Upper lobe of left lung (tissue), 6 donors: ENCODE results near the gene FHOD1. TPM values are rescaled to one million over a fixed set of nuclear protein-coding genes. Genes with fewer than 3 reads are reported as not detected.
A peak's percentile ranks its signal among the peaks of the same experiment; 100 is the strongest.

Experiments
- ATAC-seq, 2 donors: fragments of 200-7000 bp; cut with Tn5 transposase; one replicate each; pipeline ENCODE4 v1.9.1; 2022; ENCODE audit warnings: mild to moderate bottlenecking in 2 of 2, moderate library complexity in 2 of 2; ENCODE audit not compliant: low FRiP score in 2 of 2
- DNase-seq, 2 donors: peaks; one replicate each; pipeline ENCODE4 v3.0.0-alpha.2; 2019 to 2020
- H3K27ac ChIP-seq, 4 donors: fragments of 200-600 bp; sonication (generic); one replicate each; pipeline ENCODE4 v1.5.1; 2016 to 2019
- H3K27me3 ChIP-seq, 4 donors: fragments of 200-600 bp; sonication (generic); one replicate each; pipeline ENCODE4 v1.5.1; 2017 to 2019
- H3K36me3 ChIP-seq, 4 donors: fragments of 200-600 bp; sonication (generic); one replicate each; pipeline ENCODE4 v1.5.1; 2016 to 2019
- H3K4me1 ChIP-seq, 4 donors: fragments of 200-600 bp; sonication (generic); one replicate each; pipeline ENCODE4 v1.5.1; 2018 to 2019
- H3K4me3 ChIP-seq, 4 donors: fragments of 200-600 bp; sonication (generic); one replicate each; pipeline ENCODE4 v1.5.1; 2017 to 2019; ENCODE audit warnings: mild to moderate bottlenecking in 2 of 4, moderate library complexity in 1 of 4
- H3K9me3 ChIP-seq, 4 donors: fragments of 200-600 bp; sonication (generic); one replicate each; pipeline ENCODE4 v1.5.1; 2018 to 2019
- EP300 ChIP-seq, 4 donors: sonication (generic); formaldehyde crosslinking; IDR thresholded peaks; one replicate each; pipeline ENCODE4 v1.5.1; 2017; ENCODE audit warnings: antibody characterized with exemption in 4 of 4, control low read depth in 2 of 4
- POLR2A ChIP-seq, 4 donors: fragments of 450-650 bp; IDR thresholded peaks; one replicate each; pipeline ENCODE4 v1.5.1; 2016 to 2017; ENCODE audit warnings: antibody characterized with exemption in 4 of 4, mild to moderate bottlenecking in 2 of 4
- POLR2AphosphoS5 ChIP-seq, 2 donors: sonication (generic); formaldehyde crosslinking; IDR thresholded peaks; one replicate each; pipeline ENCODE4 v1.5.1; 2017; ENCODE audit warnings: antibody characterized with exemption in 2 of 2
- WGBS, 2 donors: methylation state at CpG; one replicate each; pipeline ENCODE4 v1.1.5; 2017 to 2018; 5-methylcytosine and 5-hydroxymethylcytosine counted together
- total RNA-seq, 6 donors: library from RNA; depleted of rRNA in 4 of 6; stranded (reverse); fragments of >200 nt in 4 of 6; gene quantifications; one replicate each; pipeline versions ENCODE4 v1.1.0 to v1.2.1, GENCODE V29; 2016 to 2021
- TF ChIP-seq, protein P1 (sequence below), 6 experiments: fragments of 450-650 bp in 4 of 6; fragments of 200-600 bp in 2 of 6; sonication (generic) in 2 of 6; IDR thresholded peaks; one replicate each; pipeline ENCODE4 v1.5.1; 2016 to 2019; ENCODE audit warnings: antibody characterized with exemption in 6 of 6
- donor health status: DM: no; HTN: no; CAD: no; lungs with moderate emphysema.
- donor health status: DM: no; HTN: yes; CAD: no; lungs with severe emphysema.

Gene FHOD1
- total RNA-seq, 6 donors from 2014 or later: 26.0 to 310 (median 91.0) TPM

DNA sequence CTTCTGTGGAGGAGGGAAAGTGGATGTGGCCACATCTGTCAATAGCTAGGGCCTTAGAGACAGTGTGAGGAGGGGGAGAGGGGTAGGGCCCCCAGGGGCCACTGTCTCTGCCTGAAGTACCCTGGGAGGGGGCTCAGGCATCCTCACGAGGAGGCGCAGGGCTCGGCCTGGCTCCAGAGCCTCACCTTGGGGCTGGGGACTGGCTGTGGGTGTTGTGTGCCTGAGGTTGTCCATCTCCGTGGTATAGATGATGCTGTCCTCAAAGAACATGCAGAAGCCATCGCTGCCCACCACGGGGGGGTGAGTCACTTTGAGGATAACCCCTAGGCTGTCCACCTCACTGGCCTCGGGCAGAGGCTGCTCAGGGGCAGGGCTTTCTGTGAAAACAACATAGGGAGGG, 44.2 kb upstream of the FHOD1 start:
- no peaks in the 10 kb centered on the region for H3K27me3 ChIP-seq
- H3K27ac ChIP-seq: no peak overlapping the region
- WGBS, 2 donors: 92 to 95% methylated on average over 7 of the region's 7 CpGs
- no peaks in the 10 kb centered on the region for H3K36me3 ChIP-seq
- TF ChIP-seq, protein P1, sequence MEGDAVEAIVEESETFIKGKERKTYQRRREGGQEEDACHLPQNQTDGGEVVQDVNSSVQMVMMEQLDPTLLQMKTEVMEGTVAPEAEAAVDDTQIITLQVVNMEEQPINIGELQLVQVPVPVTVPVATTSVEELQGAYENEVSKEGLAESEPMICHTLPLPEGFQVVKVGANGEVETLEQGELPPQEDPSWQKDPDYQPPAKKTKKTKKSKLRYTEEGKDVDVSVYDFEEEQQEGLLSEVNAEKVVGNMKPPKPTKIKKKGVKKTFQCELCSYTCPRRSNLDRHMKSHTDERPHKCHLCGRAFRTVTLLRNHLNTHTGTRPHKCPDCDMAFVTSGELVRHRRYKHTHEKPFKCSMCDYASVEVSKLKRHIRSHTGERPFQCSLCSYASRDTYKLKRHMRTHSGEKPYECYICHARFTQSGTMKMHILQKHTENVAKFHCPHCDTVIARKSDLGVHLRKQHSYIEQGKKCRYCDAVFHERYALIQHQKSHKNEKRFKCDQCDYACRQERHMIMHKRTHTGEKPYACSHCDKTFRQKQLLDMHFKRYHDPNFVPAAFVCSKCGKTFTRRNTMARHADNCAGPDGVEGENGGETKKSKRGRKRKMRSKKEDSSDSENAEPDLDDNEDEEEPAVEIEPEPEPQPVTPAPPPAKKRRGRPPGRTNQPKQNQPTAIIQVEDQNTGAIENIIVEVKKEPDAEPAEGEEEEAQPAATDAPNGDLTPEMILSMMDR (IDR thresholded peaks at IDR 0.05): no peak
- no peak for TF ChIP-seq POLR2AphosphoS5 (IDR thresholded peaks at IDR 0.05)
- TF ChIP-seq POLR2A (IDR thresholded peaks at IDR 0.05): no peak
- ATAC-seq (no peak), DNase-seq (peak in 1 of 2 donors; percentile 49)
- no peaks in the 10 kb centered on the region for H3K4me1 ChIP-seq
- no peak overlapping the region for H3K4me3 ChIP-seq
- no peaks in the 10 kb centered on the region for H3K9me3 ChIP-seq

DNA sequence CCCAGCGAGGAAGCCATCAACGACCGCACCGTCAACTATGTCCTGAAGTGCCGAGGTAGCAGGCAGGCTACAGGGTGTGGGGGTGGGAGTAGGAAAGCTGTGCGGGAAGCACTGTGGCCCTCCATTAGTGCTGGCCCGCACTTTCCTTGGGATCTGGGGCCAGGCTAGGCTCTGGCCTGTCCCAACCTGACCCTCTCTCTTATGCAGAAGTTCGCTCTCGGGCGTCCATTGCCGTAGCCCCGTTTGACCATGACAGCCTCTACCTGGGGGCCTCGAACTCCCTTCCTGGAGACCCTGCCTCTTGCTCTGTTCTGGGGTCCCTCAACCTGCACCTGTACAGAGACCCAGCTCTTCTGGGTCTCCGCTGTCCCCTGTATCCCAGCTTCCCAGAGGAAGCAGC, 40.7 kb upstream of the FHOD1 start:
- Histone ChIP-seq H3K4me3 (no peak overlapping the region), H3K4me1 (no peaks in the 10 kb centered on the region), H3K9me3 (no peaks in the 10 kb centered on the region), H3K27ac (no peak overlapping the region), H3K27me3 (no peaks in the 10 kb centered on the region), H3K36me3 (no peaks in the 10 kb centered on the region)
- no peak for TF ChIP-seq EP300 (IDR thresholded peaks at IDR 0.05)
- WGBS, 2 donors: 94 to 96% methylated on average over 13 of the region's 14 CpGs
- no peak for ATAC-seq
- peak in 1 of 2 donors; percentile 29 for DNase-seq

DNA sequence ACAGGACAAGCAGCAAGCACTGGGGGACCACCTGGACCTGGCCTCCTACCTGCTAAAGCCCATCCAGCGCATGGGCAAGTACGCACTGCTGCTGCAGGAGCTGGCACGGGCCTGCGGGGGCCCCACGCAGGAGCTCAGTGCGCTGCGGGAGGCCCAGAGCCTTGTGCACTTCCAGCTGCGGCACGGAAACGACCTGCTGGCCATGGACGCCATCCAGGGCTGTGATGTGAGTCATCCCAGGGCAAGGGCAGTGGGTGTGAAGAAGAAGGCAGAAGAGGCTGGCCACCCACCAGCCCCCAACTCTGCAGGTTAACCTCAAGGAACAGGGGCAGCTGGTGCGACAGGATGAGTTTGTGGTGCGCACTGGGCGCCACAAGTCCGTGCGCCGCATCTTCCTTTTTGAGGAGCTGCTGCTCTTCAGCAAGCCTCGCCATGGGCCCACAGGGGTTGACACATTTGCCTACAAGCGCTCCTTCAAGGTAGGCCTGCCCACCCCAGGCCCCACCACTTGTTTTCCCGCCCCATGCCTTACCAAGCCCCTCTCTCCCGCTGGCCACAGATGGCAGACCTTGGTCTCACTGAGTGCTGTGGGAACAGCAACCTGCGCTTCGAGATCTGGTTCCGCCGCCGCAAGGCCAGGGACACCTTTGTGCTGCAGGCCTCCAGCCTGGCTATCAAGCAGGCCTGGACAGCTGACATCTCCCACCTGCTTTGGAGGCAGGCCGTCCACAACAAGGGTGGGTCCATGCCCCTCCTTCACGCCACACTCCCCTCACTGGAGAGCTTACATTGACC, 39.4 kb upstream of the FHOD1 start:
- no peak overlapping the region for H3K27ac ChIP-seq
- H3K4me3 ChIP-seq: no peak overlapping the region
- no peaks in the 10 kb centered on the region for H3K9me3 ChIP-seq
- TF ChIP-seq POLR2AphosphoS5 (IDR thresholded peaks at IDR 0.05) (no peak), POLR2A (IDR thresholded peaks at IDR 0.05) (no peak), EP300 (IDR thresholded peaks at IDR 0.05) (no peak)
- no peaks in the 10 kb centered on the region for H3K4me1 ChIP-seq
- ATAC-seq: no peak
- DNase-seq: peak in 1 of 2 donors; percentile 72
- no peaks in the 10 kb centered on the region for H3K27me3 ChIP-seq
- H3K36me3 ChIP-seq: no peaks in the 10 kb centered on the region
- 90 to 95% methylated on average over 15 to 22 of the region's 28 CpGs for WGBS, 2 donors

DNA sequence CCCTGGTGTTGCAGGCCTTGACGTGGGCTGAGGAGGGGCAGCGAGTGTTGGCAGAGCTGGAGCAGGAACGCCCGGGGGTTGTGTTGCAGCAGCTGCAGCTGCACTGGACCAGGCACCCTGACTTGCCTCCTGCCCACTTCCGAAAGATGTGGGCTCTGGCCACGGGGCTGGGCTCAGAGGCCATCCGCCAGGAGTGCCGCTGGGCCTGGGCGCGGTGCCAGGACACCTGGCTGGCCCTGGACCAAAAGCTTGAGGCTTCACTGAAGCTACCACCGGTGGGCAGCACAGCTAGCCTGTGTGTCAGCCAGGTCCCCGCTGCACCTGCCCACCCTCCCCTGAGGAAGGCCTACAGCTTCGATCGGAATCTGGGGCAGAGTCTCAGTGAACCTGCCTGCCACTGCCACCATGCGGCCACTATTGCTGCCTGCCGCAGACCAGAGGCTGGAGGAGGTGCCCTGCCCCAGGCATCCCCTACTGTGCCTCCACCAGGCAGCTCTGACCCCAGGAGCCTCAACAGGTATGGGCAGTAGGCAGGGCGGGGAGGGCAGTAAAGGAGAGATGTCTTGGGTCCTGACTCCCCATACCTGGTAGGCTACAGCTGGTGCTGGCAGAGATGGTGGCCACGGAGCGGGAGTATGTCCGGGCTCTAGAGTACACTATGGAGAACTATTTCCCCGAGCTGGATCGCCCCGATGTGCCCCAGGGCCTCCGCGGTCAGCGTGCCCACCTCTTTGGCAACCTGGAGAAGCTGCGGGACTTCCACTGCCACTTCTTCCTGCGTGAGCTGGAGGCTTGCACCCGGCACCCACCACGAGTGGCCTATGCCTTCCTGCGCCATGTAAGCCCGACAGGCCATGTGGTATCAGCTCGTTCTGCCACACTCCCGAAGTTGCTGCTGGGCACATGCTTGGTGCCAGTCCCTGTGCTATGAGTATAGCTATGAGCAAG, 37.7 kb upstream of the FHOD1 start:
- WGBS, 2 donors: 82 to 83% methylated on average over 19 to 26 of the region's 34 CpGs

DNA sequence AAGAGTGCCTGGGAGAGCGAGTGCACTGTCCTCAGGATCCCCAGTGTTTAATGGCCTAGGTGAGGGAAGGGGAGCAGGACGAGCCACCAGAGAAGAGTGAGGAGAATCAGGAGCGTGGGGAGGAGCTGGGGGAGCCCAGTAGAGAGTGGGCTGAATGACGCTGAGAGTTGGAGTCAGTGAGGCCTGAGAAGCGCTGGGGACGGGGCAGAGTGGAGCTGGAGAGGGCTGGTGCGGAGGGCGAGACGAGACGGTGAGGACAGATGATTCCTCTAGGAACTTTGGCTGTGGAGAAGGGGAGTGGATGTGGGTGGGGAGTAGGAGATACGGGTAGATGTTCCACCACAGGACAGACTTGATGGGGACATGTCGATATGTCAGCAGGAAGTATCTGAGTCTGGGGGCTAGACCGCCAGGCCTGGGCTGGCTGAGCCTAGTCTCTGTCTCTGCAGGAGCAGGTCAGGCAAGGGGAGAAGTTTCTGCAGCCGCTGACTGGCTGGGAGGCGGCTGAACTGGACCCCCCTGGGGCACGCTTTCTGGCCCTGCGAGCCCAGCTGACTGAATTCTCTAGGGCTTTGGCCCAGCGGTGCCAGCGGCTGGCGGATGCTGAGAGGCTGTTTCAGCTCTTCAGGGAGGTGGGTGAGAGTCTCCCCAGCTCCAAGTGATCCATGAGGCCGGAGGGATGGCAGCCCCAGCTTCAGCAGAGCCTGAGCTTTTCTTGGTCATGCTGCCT, 36.7 kb upstream of the FHOD1 start:
- TF ChIP-seq POLR2A (IDR thresholded peaks at IDR 0.05): no peak
- TF ChIP-seq, protein P1 (IDR thresholded peaks at IDR 0.05): no peak
- TF ChIP-seq EP300 (IDR thresholded peaks at IDR 0.05): no peak
- TF ChIP-seq POLR2AphosphoS5 (IDR thresholded peaks at IDR 0.05): no peak
- Histone ChIP-seq H3K4me3 (no peak overlapping the region), H3K27ac (no peak overlapping the region), H3K9me3 (no peaks in the 10 kb centered on the region), H3K4me1 (peaks cover 6 to 8% (median 7%) of the 10 kb centered on the region in 4 donors), H3K36me3 (no peaks in the 10 kb centered on the region), H3K27me3 (no peaks in the 10 kb centered on the region)
- WGBS, 2 donors: 91 to 96% methylated on average over 13 to 21 of the region's 21 CpGs
- DNase-seq (peak in 1 of 2 donors; percentile 77), ATAC-seq (no peak)

More for the DNA sequence above, 37.7 kb upstream of the FHOD1 start:
- TF ChIP-seq POLR2A (IDR thresholded peaks at IDR 0.05): no peak
- TF ChIP-seq, protein P1 (IDR thresholded peaks at IDR 0.05): peak in 3 of 6 experiments; percentile 26 to 50 (median 45)
- Histone ChIP-seq H3K9me3 (no peaks in the 10 kb centered on the region), H3K36me3 (no peaks in the 10 kb centered on the region), H3K27me3 (no peaks in the 10 kb centered on the region), H3K27ac (no peak overlapping the region), H3K4me3 (no peak overlapping the region), H3K4me1 (peaks cover 0 to 2% (median under 1%) of the 10 kb centered on the region in 4 donors)
- DNase-seq (peak in 1 of 2 donors; percentile 87), ATAC-seq (peak in 1 of 2 donors; percentile 18)
